GM21825 (cell line): ENCODE results near the gene ZCCHC8.

ENCODE experiments used
- ATAC-seq: cut with Tn5 transposase; IDR thresholded peaks from one replicate; pipeline ENCODE4 v1.9.1; 2021; ENCODE audit warnings: mild to moderate bottlenecking, moderate library complexity; ENCODE audit not compliant: unreplicated experiment

The ZCCHC8 gene

GRCh38 chr12:122500685-122501488, at the start of gene ZCCHC8:
Gene ZCCHC8, minus strand, starts transcription at chr12:122500932. Its CDS starts 92 bp downstream, at chr12:122500840.
- ATAC-seq, result peak; percentile 93

- no peak for ATAC-seq
These were observed 46.6 kb upstream of the ZCCHC8 start for GRCh38 chr12:122547330-122547729.

- peak; percentile 69 for ATAC-seq
These were observed 45.1 kb upstream of the ZCCHC8 start for GRCh38 chr12:122545855-122546254.

GRCh38 chr12:122544537-122544936, 43.8 kb upstream of the ZCCHC8 start:
- no peak for ATAC-seq

GRCh38 chr12:122538496-122538895, 37.8 kb upstream of the ZCCHC8 start:
- ATAC-seq, result no peak

GRCh38 chr12:122537021-122537420, 36.3 kb upstream of the ZCCHC8 start:
- no peak for ATAC-seq

- no peak for ATAC-seq
These were observed 33.1 kb upstream of the ZCCHC8 start for GRCh38 chr12:122533856-122534255.

GRCh38 chr12:122528992-122529391, 28.3 kb upstream of the ZCCHC8 start:
- ATAC-seq, result no peak

- ATAC-seq, result no peak
These were observed 27.9 kb upstream of the ZCCHC8 start for GRCh38 chr12:122528582-122528981.

GRCh38 chr12:122527478-122527944, 26.8 kb upstream of the ZCCHC8 start:
- no peak for ATAC-seq

GRCh38 chr12:122526683-122527477, 26.1 kb upstream of the ZCCHC8 start, which contains the start of the genes KNTC1 and RSRC2:
Gene KNTC1, plus strand, starts transcription at chr12:122527249. Its CDS starts 2,815 bp downstream, at chr12:122530064.
Gene RSRC2, minus strand, starts transcription at chr12:122526936. Its CDS starts 83 bp downstream, at chr12:122526853.
- ATAC-seq, result peak; percentile 82

- ATAC-seq, result no peak
These were observed 23.4 kb upstream of the ZCCHC8 start for GRCh38 chr12:122523846-122524718.

GRCh38 chr12:122523280-122523679, 22.5 kb upstream of the ZCCHC8 start:
- no peak for ATAC-seq

GRCh38 chr12:122520676-122521075, 19.9 kb upstream of the ZCCHC8 start:
- ATAC-seq, result no peak

- ATAC-seq, result no peak
These were observed 18.7 kb upstream of the ZCCHC8 start for GRCh38 chr12:122519418-122519817.

- no peak for ATAC-seq
These were observed 18.2 kb upstream of the ZCCHC8 start for GRCh38 chr12:122518908-122519307.

- no peak for ATAC-seq
These were observed 17.1 kb upstream of the ZCCHC8 start for GRCh38 chr12:122517877-122518276.

GRCh38 chr12:122516544-122517361, 16.0 kb upstream of the ZCCHC8 start:
- ATAC-seq, result no peak

GRCh38 chr12:122515275-122515674, 14.5 kb upstream of the ZCCHC8 start:
- no peak for ATAC-seq

GRCh38 chr12:122513660-122514059, 12.9 kb upstream of the ZCCHC8 start:
- ATAC-seq, result no peak
